ENCODE data around the gene SLFN14.
"Not testable (repeated sequence)": the region's sequence is repeated elsewhere in the genome, so short reads cannot be mapped to it uniquely, and the experiment has no call there.

SLFN14 gene

GRCh38 chr17:35521150-35521549, 39.5 kb downstream of the SLFN14 start:
- TF ChIP-seq CTCF (IDR thresholded peaks at IDR 0.05; ENCODE audit: borderline replicate concordance, insufficient read depth, low read depth, low read length): no peak

GRCh38 chr17:35519906-35520442, 40.6 kb downstream of the SLFN14 start:
- no peak for TF ChIP-seq CTCF (IDR thresholded peaks at IDR 0.05; ENCODE audit: borderline replicate concordance, insufficient read depth, low read depth, low read length)

More at GRCh38 chr17:35521150-35521549, 39.5 kb downstream of the SLFN14 start:
- no peak overlapping the region for H3K4me3 ChIP-seq (ENCODE audit: low read depth, low read length)

GRCh38 chr17:35519439-35519838, 41.2 kb downstream of the SLFN14 start:
- no peak overlapping the region for H3K4me3 ChIP-seq (ENCODE audit: low read depth, low read length)

More at GRCh38 chr17:35519906-35520442, 40.6 kb downstream of the SLFN14 start:
- no peak overlapping the region for H3K4me3 ChIP-seq (ENCODE audit: low read depth, low read length)

GRCh38 chr17:35518431-35518830, 42.2 kb downstream of the SLFN14 start:
- not testable (repeated sequence) for H3K4me3 ChIP-seq (ENCODE audit: low read depth, low read length)

More at GRCh38 chr17:35519439-35519838, 41.2 kb downstream of the SLFN14 start:
- TF ChIP-seq CTCF (IDR thresholded peaks at IDR 0.05; ENCODE audit: borderline replicate concordance, insufficient read depth, low read depth, low read length): no peak

- TF ChIP-seq CTCF (IDR thresholded peaks at IDR 0.05; ENCODE audit: borderline replicate concordance, insufficient read depth, low read depth, low read length): no peak
- no peak overlapping the region for H3K4me3 ChIP-seq (ENCODE audit: low read depth, low read length)
Observed at GRCh38 chr17:35515027-35515426, 45.6 kb downstream of the SLFN14 start.

- no peak overlapping the region for H3K4me3 ChIP-seq (ENCODE audit: low read depth, low read length)
- TF ChIP-seq CTCF (IDR thresholded peaks at IDR 0.05; ENCODE audit: borderline replicate concordance, insufficient read depth, low read depth, low read length): no peak
Observed at GRCh38 chr17:35514564-35514963, 46.1 kb downstream of the SLFN14 start.

Measured in GM12875 (cell line).